ENCODE measurements around the gene IL27RA.

- TF ChIP-seq CTCF (IDR thresholded peaks at IDR 0.05; ENCODE audit: low read depth, low read length), result no peak
- TF ChIP-seq POLR2A (IDR thresholded peaks at IDR 0.05; ENCODE audit: extremely low read depth, insufficient read length), result no peak
- no peak for TF ChIP-seq MAX (IDR thresholded peaks at IDR 0.05; ENCODE audit: low read depth, low read length)
Measured at GRCh38 chr19:13983213-13983889, 48.2 kb upstream of the IL27RA start.
